Endothelial cell of umbilical vein (primary cell): Measurements from ENCODE around the gene LNPK. TPM values are rescaled to one million over a fixed set of nuclear protein-coding genes. Genes with fewer than 3 reads are reported as not detected.

ENCODE experiments used
- BruUV-seq: library from RNA; stranded (reverse); fragments of 400-500 nt; replicated peaks from 2 replicates; lab custom pipeline; 2021; lab: Mats Ljungman, UMichigan
- CTCF ChIA-PET: fragments of 300-600, 350-600 bp; sonication (Branson Sonifier 250); formaldehyde crosslinking; loops from one replicate; lab custom pipeline; 2021; ENCODE audit warnings: antibody characterized with exemption, inconsistent platforms; lab: Charles Lee
- POLR2A ChIA-PET: fragments of 300-600, 350-600 bp; sonication (Branson Sonifier 250); formaldehyde crosslinking; loops from one replicate; lab custom pipeline; 2021; ENCODE audit warnings: antibody characterized with exemption, inconsistent platforms; lab: Charles Lee
- DNase-seq: peaks from one replicate; pipeline ENCODE4 v3.0.0-alpha.2; 2011; ENCODE audit warnings: low read depth, low spot score
- FAIRE-seq: peaks from 2 replicates; lab custom pipeline; 2011; peaks lifted over from hg19 to GRCh38; lab: Jason Lieb, UNC
- H2AFZ ChIP-seq: 2 replicates; pipeline ENCODE4 v1.6.0; 2012; ENCODE audit warnings: low read depth, low read length, control low read depth, inconsistent platforms
- H3K27ac ChIP-seq: 2 replicates; pipeline ENCODE4 v1.5.1; 2011; ENCODE audit warnings: low read depth, mild to moderate bottlenecking, control low read depth, low read length, moderate library complexity; ENCODE audit not compliant: insufficient read depth
- H3K27me3 ChIP-seq, 2 experiments: 2 replicates each; pipeline versions ENCODE4 v1.6.0 to v1.6.1; 2011; ENCODE audit warnings: low read length in 2 of 2, mixed read lengths in 1 of 2; ENCODE audit not compliant: control insufficient read depth in 2 of 2, insufficient read depth in 2 of 2
- H3K36me3 ChIP-seq, 2 experiments: 2 replicates in 1 of 2; 3 replicates in 1 of 2; pipeline ENCODE4 v1.5.1; 2011; ENCODE audit warnings: low read length in 2 of 2, mild to moderate bottlenecking in 1 of 2, moderate library complexity in 1 of 2; ENCODE audit not compliant: control insufficient read depth in 2 of 2, insufficient read depth in 2 of 2; ENCODE audit errors: extremely low read depth in 1 of 2
- H3K4me1 ChIP-seq: 3 replicates; pipeline ENCODE4 v1.5.1; 2011; ENCODE audit warnings: mild to moderate bottlenecking, low read length; ENCODE audit not compliant: control insufficient read depth, insufficient read depth; ENCODE audit errors: extremely low read depth
- H3K4me2 ChIP-seq: 2 replicates; pipeline ENCODE4 v1.6.1; 2011; ENCODE audit warnings: low read length, control low read depth, mixed read lengths; ENCODE audit not compliant: insufficient read depth
- H3K4me3 ChIP-seq, 3 experiments: fragments of 200-600 bp in 1 of 3; sonication (generic), shearing (Covaris generic) in 1 of 3; replicated peaks in 1 of 3; 2 replicates each; pipeline ENCODE4 v1.5.1; 2011 to 2016; ENCODE audit warnings: control low read depth in 3 of 3, low read length in 3 of 3, mild to moderate bottlenecking in 2 of 3, inconsistent platforms in 1 of 3, low read depth in 1 of 3, moderate library complexity in 1 of 3; ENCODE audit not compliant: insufficient read depth in 1 of 3
- H3K79me2 ChIP-seq: 2 replicates; pipeline ENCODE4 v1.6.0; 2012; ENCODE audit warnings: low read length, inconsistent platforms; ENCODE audit not compliant: control insufficient read depth, insufficient read depth
- H3K9ac ChIP-seq: replicated peaks from 2 replicates; pipeline ENCODE3; 2011; ENCODE audit warnings: low read length, control low read depth; ENCODE audit not compliant: insufficient read depth; ENCODE audit errors: extremely low read depth
- H3K9me1 ChIP-seq: replicated peaks from 3 replicates; pipeline ENCODE4 v1.6.0; 2011; ENCODE audit warnings: mild to moderate bottlenecking, low read length; ENCODE audit not compliant: control insufficient read depth, insufficient read depth; ENCODE audit errors: extremely low read depth
- H3K9me3 ChIP-seq: replicated peaks from 2 replicates; pipeline ENCODE4 v1.5.1; 2012; ENCODE audit warnings: low read length, inconsistent platforms; ENCODE audit not compliant: control insufficient read depth, insufficient read depth
- H4K20me1 ChIP-seq: replicated peaks from 2 replicates; pipeline ENCODE3; 2011; ENCODE audit warnings: mild to moderate bottlenecking, low read length; ENCODE audit not compliant: control insufficient read depth, insufficient read depth; ENCODE audit errors: extremely low read depth
- CTCF ChIP-seq, 2 donors: IDR thresholded peaks; 1 replicate in 1 of 2; 2 replicates in 1 of 2; pipeline ENCODE4 v1.5.1; 2011; ENCODE audit warnings: low read length in 2 of 2, mild to moderate bottlenecking in 2 of 2, moderate library complexity in 2 of 2, control low read depth in 1 of 2, inconsistent platforms in 1 of 2, low read depth in 1 of 2; ENCODE audit not compliant: insufficient read depth in 1 of 2; ENCODE audit errors: extremely low read depth in 1 of 2
- EZH2 ChIP-seq: IDR thresholded peaks from 2 replicates; pipeline ENCODE4 v1.6.1; 2012; ENCODE audit warnings: borderline replicate concordance, low read depth, mild to moderate bottlenecking, moderate library complexity, low read length, inconsistent platforms; ENCODE audit not compliant: severe bottlenecking
- FOS ChIP-seq: IDR thresholded peaks from 2 replicates; pipeline ENCODE4 v1.6.1; 2011; ENCODE audit warnings: mild to moderate bottlenecking, low read length, moderate library complexity, borderline replicate concordance; ENCODE audit not compliant: insufficient read depth
- GATA2 ChIP-seq: IDR thresholded peaks from 2 replicates; pipeline ENCODE4 v1.7.0; 2011; ENCODE audit warnings: low read depth, mild to moderate bottlenecking, moderate library complexity, mixed read lengths, low read length; ENCODE audit not compliant: insufficient read length, insufficient read depth
- JUN ChIP-seq: IDR thresholded peaks from 2 replicates; pipeline ENCODE4 v1.6.1; 2011; ENCODE audit warnings: borderline replicate concordance, low read depth; ENCODE audit not compliant: insufficient read length, insufficient read depth
- MAX ChIP-seq: IDR thresholded peaks from 2 replicates; pipeline ENCODE4 v1.6.1; 2011; ENCODE audit not compliant: insufficient read depth, insufficient read length
- MYC ChIP-seq: IDR thresholded peaks from one replicate; pipeline ENCODE4 v1.6.1; 2011; ENCODE audit warnings: mild to moderate bottlenecking, low read depth, low read length
- POLR2A ChIP-seq: IDR thresholded peaks from 2 replicates; pipeline ENCODE4 v1.6.1; 2012; ENCODE audit warnings: low read depth, mild to moderate bottlenecking, control low read depth, low read length
- POLR2AphosphoS5 ChIP-seq: IDR thresholded peaks from 2 replicates; pipeline ENCODE4 v1.6.1; 2012; ENCODE audit warnings: low read depth, mild to moderate bottlenecking, control low read depth, low read length, moderate library complexity; ENCODE audit not compliant: insufficient read depth
- dilution Hi-C: fragments of 300-500 bp; cut with MboI; formaldehyde crosslinking; loops from one replicate; pipeline ENCODE4 v1.15.0; 2019; ENCODE audit warnings: low sequenced_read_pairs; ENCODE audit not compliant: extremely low pct_ligation_motif_present
- intact Hi-C: fragments of 100-400 bp; cut with micrococcal nuclease; formaldehyde crosslinking; loops from one replicate; pipeline ENCODE4 v1.10.0; 2022
- polyA plus RNA-seq, 4 experiments: library from polyadenylated mRNA; depleted of rRNA in 3 of 4; stranded (reverse) in 3 of 4; unstranded in 1 of 4; fragments of >200 nt; gene quantifications; 2 replicates each; pipeline versions ENCODE4 v1.2.1 to v1.2.3, GENCODE V29; 2011 to 2012; ENCODE audit warnings: missing spikeins in 1 of 4
- total RNA-seq: library from RNA; stranded (reverse); gene quantifications from 2 replicates; pipeline ENCODE4 v1.2.3, GENCODE V29; 2021

Gene LNPK
- total and polyA plus RNA-seq, 2 donors (not counting 3 experiments of a cell fraction or from before 2014, with no cell fraction given): 2.4 to 11.2 TPM

GRCh38 chr2:175973373-175973772 is 28.7 kb downstream of the LNPK start:
- Histone ChIP-seq H3K27me3 (no peaks in the 10 kb centered on the region), H3K36me3 (peaks cover 0 to 6% of the 10 kb centered on the region in 2 experiments), H3K9ac (no peak overlapping the region), H3K79me2 (no peaks in the 10 kb centered on the region), H3K4me1 (no peaks in the 10 kb centered on the region), H3K27ac (no peak overlapping the region), H3K4me2 (no peak overlapping the region), H3K4me3 (no peak overlapping the region), H3K9me3 (no peaks in the 10 kb centered on the region), H4K20me1 (no peaks in the 10 kb centered on the region), H3K9me1 (no peaks in the 10 kb centered on the region), H2AFZ (no peak overlapping the region)
- FAIRE-seq (no peak), DNase-seq (no peak)
- no TSS peak for BruUV-seq
- ChIA-PET CTCF (interaction anchor here (0.9 kb wide), 1 partner anchor 9 kb away, joined by 3 read pairs; no protein-coding TSS in a partner anchor), POLR2A (no interaction called here)
- dilution Hi-C loops (no loop called here), intact Hi-C loops (no loop called here)
- no peak for TF ChIP-seq EZH2
- no peak for TF ChIP-seq CTCF (IDR thresholded peaks at IDR 0.05; ENCODE audit: extremely low read depth in 1 of 2, insufficient read depth in 1 of 2, low read depth in 1 of 2, low read length in 2 of 2)
- TF ChIP-seq POLR2A: no peak
- no peak for TF ChIP-seq FOS
- TF ChIP-seq MYC: no peak
- no peak for TF ChIP-seq POLR2AphosphoS5
- TF ChIP-seq JUN: no peak
- no peak for TF ChIP-seq MAX
- no peak for TF ChIP-seq GATA2
